Astrocyte of the cerebellum (primary cell): ENCODE results near the gene LHX4.

ENCODE experiments used
- DNase-seq: peaks from one replicate; pipeline ENCODE4 v3.0.0-alpha.2; 2011; ENCODE audit warnings: low read depth
- H3K4me3 ChIP-seq: 2 replicates; pipeline ENCODE4 v1.5.1; 2011; ENCODE audit warnings: mild to moderate bottlenecking, low read depth, low read length, moderate library complexity
- in situ Hi-C: cut with HindIII; loops from 2 replicates; pipeline ENCODE4 v1.10.0; 2017; ENCODE audit warnings: low sequenced_read_pairs
- TF ChIP-seq, protein P1 (sequence below): IDR thresholded peaks from 2 replicates; pipeline ENCODE4 v1.5.1; 2012; ENCODE audit warnings: low read length, low read depth, moderate library complexity, mild to moderate bottlenecking; ENCODE audit errors: missing control alignments

The LHX4 gene

DNA sequence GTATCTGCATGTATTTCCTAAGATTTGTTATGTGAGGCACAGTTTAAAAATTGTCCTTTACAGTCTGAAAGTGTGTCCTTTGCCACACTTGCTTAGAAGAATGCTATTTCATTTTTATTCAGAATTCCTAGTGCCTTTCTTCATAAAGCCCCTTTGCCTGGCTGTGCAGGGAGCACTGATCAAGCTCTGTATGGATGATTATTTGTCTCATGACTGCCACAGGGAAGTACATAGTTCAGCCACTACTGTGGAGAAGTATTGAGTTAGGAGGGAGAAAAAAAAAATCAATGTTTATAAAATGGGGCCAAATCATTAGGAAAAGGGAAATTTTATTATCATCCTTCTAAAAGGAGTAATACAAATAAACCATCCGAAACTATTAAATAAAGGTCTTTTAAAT, 51.4 kb downstream of the LHX4 start:
- in situ Hi-C loops, result no loop called here
- DNase-seq, result no peak
- no peak overlapping the region for H3K4me3 ChIP-seq
- TF ChIP-seq, protein P1, sequence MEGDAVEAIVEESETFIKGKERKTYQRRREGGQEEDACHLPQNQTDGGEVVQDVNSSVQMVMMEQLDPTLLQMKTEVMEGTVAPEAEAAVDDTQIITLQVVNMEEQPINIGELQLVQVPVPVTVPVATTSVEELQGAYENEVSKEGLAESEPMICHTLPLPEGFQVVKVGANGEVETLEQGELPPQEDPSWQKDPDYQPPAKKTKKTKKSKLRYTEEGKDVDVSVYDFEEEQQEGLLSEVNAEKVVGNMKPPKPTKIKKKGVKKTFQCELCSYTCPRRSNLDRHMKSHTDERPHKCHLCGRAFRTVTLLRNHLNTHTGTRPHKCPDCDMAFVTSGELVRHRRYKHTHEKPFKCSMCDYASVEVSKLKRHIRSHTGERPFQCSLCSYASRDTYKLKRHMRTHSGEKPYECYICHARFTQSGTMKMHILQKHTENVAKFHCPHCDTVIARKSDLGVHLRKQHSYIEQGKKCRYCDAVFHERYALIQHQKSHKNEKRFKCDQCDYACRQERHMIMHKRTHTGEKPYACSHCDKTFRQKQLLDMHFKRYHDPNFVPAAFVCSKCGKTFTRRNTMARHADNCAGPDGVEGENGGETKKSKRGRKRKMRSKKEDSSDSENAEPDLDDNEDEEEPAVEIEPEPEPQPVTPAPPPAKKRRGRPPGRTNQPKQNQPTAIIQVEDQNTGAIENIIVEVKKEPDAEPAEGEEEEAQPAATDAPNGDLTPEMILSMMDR, result no peak

DNA sequence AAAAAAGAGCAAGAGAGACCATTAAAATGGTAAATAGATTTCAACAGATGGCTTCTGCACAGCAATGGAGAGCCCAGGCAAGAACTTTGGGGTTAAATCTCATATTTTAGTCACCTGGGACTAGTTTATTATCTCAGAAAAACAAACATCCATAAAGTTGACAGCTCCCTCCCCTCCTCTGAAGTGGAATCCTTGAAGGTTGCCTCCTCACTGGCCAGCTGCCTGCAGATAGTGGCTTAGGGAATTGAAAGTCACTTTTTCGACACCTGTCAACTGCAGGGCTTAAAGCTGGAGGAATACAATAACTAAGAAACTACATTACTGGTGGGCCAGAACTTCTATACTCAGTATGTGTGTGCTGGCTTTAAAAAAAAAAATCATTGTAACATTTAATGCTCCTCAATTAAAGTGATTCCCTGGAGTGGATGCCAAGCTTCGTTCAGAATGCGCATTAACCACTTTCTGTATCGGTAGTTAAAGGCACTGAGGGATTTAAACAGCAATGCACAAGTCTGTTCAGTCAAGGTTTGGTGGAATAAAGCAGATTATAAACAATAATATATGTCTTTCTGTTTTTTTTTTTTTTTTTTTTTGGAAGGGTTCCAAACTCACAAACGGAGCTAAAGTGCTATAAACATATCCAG, 52.5 kb downstream of the LHX4 start:
- H3K4me3 ChIP-seq, result no peak overlapping the region
- in situ Hi-C loops, result no loop called here
- TF ChIP-seq, protein P1, result no peak
- DNase-seq, result no peak

DNA sequence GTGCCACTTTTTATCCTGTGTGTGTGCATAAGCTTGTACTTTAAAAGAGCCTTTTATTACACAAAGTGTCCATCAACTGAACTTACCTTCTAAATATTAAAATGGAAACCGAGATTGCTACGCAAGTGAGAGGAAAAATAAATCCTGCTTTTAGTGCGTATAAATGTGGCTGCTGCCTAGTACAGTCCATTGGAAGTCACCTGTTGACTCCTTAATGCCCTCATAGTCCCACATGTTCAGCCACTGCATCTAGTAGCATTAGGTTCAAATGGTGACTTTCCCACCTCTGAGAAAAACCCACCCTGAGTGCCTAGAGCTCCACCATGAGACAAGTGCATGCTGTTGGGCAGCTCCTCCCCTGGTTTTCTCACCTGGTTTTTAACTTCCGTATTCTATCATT, 53.0 kb downstream of the LHX4 start:
- H3K4me3 ChIP-seq, result no peak overlapping the region
- DNase-seq, result no peak
- TF ChIP-seq, protein P1, result no peak
- in situ Hi-C loops, result no loop called here

DNA sequence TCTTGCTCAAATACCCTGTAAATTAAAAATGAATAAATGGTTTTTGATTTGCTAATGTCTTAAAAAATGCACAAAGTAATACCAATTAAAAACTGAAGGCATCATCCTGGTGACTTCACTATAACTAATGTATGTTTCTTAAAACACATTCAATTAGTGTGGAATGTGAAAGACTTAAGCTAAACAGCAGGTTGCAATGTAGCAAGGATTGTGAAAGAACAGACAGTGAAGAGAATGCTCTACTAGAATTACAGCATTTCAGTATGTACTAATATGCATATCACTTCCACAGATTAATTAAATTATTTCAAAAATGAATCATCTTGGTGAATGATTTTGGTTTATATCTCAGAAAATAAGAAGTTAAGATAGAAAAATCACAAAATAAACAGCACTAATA, 56.4 kb downstream of the LHX4 start:
- no peak for DNase-seq
- no peak overlapping the region for H3K4me3 ChIP-seq
- in situ Hi-C loops, result no loop called here
- TF ChIP-seq, protein P1, result no peak

DNA sequence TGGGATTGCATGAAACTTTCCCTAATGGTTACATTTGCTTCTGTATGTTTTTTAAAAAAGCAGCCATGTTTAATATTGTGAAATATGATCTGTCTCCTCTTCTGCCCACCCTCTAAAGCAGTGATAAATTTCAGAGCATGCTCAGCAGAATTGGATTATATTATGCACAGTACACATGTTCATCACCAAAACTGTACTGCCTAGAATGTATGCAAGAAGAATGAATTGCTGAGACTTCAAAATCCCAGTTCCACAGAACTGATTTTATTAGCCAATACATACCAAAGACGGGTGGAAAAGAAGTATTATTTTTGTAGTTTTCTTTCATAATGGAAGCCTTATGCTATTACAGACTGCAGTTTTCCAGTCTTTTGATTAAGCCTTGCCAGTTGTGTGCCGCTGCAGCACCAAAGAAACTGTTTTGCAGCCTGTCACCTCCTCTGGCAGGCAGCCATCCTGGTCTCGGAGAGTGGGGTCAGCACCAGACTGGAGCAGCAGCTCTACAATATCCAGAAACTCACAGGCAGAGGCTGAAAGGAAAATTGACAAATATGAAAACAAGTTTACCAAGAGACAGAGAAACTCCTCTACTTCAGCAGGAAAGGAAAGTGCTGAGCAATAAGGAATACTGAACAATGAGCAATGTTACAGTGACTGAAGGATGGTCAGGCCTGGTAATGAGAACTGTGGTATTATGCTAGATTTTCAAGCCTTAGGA, 58.1 kb downstream of the LHX4 start:
- in situ Hi-C loops, result no loop called here
- no peak overlapping the region for H3K4me3 ChIP-seq
- DNase-seq, result no peak
- TF ChIP-seq, protein P1, result no peak

DNA sequence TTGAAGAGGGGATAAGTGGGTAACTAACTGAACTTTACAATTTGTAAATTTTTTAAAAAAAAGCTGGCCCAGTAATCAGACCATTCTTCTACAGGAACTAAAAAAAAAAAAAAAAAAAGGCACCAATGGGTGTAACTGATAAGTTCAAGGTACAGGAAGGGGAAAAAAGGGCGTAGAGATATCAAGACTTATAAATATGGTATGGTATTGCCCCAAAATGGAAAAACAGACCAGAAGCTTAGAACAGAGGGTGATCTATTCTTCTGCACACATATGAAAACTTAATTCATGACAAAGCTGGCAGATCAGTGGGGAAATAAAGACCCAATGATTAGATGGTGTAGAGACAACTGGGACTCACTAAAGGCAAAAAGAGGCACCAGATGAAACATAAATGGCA, 58.9 kb downstream of the LHX4 start:
- TF ChIP-seq, protein P1, result no peak
- no peak for DNase-seq
- in situ Hi-C loops, result no loop called here
- no peak overlapping the region for H3K4me3 ChIP-seq
